ENCODE results near the gene TBC1D8.

TBC1D8 gene

GRCh38 chr2:101109451-101110118 lies 41.6 kb downstream of the TBC1D8 start:
- no peak for DNase-seq

- no peak for DNase-seq
Measured at GRCh38 chr2:101108357-101108756, 42.8 kb downstream of the TBC1D8 start.

GRCh38 chr2:101107241-101107640 lies 43.9 kb downstream of the TBC1D8 start:
- DNase-seq = no peak

- DNase-seq = no peak
Measured at GRCh38 chr2:101106453-101107181, 44.6 kb downstream of the TBC1D8 start.

GRCh38 chr2:101105654-101106053 lies 45.5 kb downstream of the TBC1D8 start:
- DNase-seq = no peak

GRCh38 chr2:101097638-101098037 lies 53.5 kb downstream of the TBC1D8 start:
- DNase-seq = no peak

GRCh38 chr2:101096619-101097142 lies 54.5 kb downstream of the TBC1D8 start:
- DNase-seq = no peak

- no peak for DNase-seq
Measured at GRCh38 chr2:101094351-101094750, 56.8 kb downstream of the TBC1D8 start.

- no peak for DNase-seq
Measured at GRCh38 chr2:101089942-101090799, 61.0 kb downstream of the TBC1D8 start.

GRCh38 chr2:101089419-101089818 lies 61.8 kb downstream of the TBC1D8 start:
- DNase-seq = no peak

GRCh38 chr2:101087638-101088037 lies 63.5 kb downstream of the TBC1D8 start:
- no peak for DNase-seq

GRCh38 chr2:101083613-101084012 lies 67.6 kb downstream of the TBC1D8 start:
- DNase-seq = no peak

GRCh38 chr2:101082998-101083397 lies 68.2 kb downstream of the TBC1D8 start:
- no peak for DNase-seq

- no peak for DNase-seq
Measured at GRCh38 chr2:101081375-101081907, 69.7 kb downstream of the TBC1D8 start.

- no peak for DNase-seq
Measured at GRCh38 chr2:101080211-101081068, 70.7 kb downstream of the TBC1D8 start.

GRCh38 chr2:101076581-101076980 lies 74.6 kb downstream of the TBC1D8 start:
- DNase-seq = no peak

- DNase-seq = no peak
Measured at GRCh38 chr2:101064868-101065549, 86.2 kb downstream of the TBC1D8 start.

GRCh38 chr2:101064505-101064867 lies 86.7 kb downstream of the TBC1D8 start:
- DNase-seq = no peak

- no peak for DNase-seq
Measured at GRCh38 chr2:101064125-101064502, 87.1 kb downstream of the TBC1D8 start.

GRCh38 chr2:101063352-101064124 lies 87.6 kb downstream of the TBC1D8 start:
- no peak for DNase-seq

GRCh38 chr2:101058386-101058785 lies 92.8 kb downstream of the TBC1D8 start:
- no peak for DNase-seq

Data from CD4-positive, alpha-beta T cell treated with Interleukin-17A for 4 hours (primary cell).